OCI-LY7 (cell line): ENCODE measurements around the gene LRRC4B. TPM values are rescaled to one million over a fixed set of nuclear protein-coding genes. Genes with fewer than 3 reads are reported as not detected.

Experiments
- BruUV-seq: library from RNA; stranded (reverse); fragments of 400-500 nt; replicated peaks from 2 replicates; lab custom pipeline; 2021; lab: Mats Ljungman, UMichigan
- CTCF ChIA-PET: fragments of 300-600 bp; sonication (Branson Sonifier 250); formaldehyde crosslinking; loops from one replicate; lab custom pipeline; 2022; ENCODE audit warnings: antibody characterized with exemption; ENCODE audit not compliant: unreplicated experiment; lab: Charles Lee
- POLR2A ChIA-PET: fragments of 300-600 bp; sonication (Branson Sonifier 250); formaldehyde crosslinking; loops from one replicate; lab custom pipeline; 2022; ENCODE audit warnings: antibody characterized with exemption; lab: Charles Lee
- DNase-seq: peaks from one replicate; pipeline ENCODE4 v3.0.0-alpha.2; 2015; ENCODE audit warnings: low spot score
- H2AFZ ChIP-seq: fragments of 200-600 bp; sonication (generic), shearing (Covaris generic); 2 replicates; pipeline ENCODE4 v1.6.1; 2014; ENCODE audit warnings: mild to moderate bottlenecking, antibody characterized with exemption, low read length, moderate library complexity
- H3K27ac ChIP-seq: fragments of 200-600 bp; sonication (generic); 2 replicates; pipeline ENCODE4 v1.5.1; 2014; ENCODE audit warnings: mixed run types, low read depth, mild to moderate bottlenecking, moderate library complexity, low read length, inconsistent platforms; ENCODE audit not compliant: poor library complexity, severe bottlenecking
- H3K36me3 ChIP-seq: fragments of 200-600 bp; sonication (generic); 2 replicates; pipeline ENCODE4 v1.6.1; 2014; ENCODE audit warnings: mild to moderate bottlenecking, antibody characterized with exemption, low read length, moderate library complexity, mixed read lengths; ENCODE audit not compliant: insufficient read depth
- H3K4me1 ChIP-seq: fragments of 200-600 bp; sonication (generic); 2 replicates; pipeline ENCODE4 v1.5.1; 2014; ENCODE audit warnings: mild to moderate bottlenecking, low read length; ENCODE audit not compliant: insufficient read depth, poor library complexity, severe bottlenecking
- H3K4me2 ChIP-seq: fragments of 200-600 bp; sonication (generic); 2 replicates; pipeline ENCODE4 v1.6.1; 2014; ENCODE audit warnings: mild to moderate bottlenecking, low read length
- H3K4me3 ChIP-seq: fragments of 200-600 bp; sonication (generic); 2 replicates; pipeline ENCODE4 v1.5.1; 2014; ENCODE audit warnings: mild to moderate bottlenecking, low read depth, low read length; ENCODE audit not compliant: poor library complexity, severe bottlenecking
- H3K79me2 ChIP-seq: fragments of 200-600 bp; sonication (generic); 2 replicates; pipeline ENCODE4 v1.6.1; 2016; ENCODE audit warnings: low read depth, mild to moderate bottlenecking, low read length, moderate library complexity, mixed read lengths; ENCODE audit not compliant: insufficient read depth
- H3K9me2 ChIP-seq: fragments of 200-600 bp; sonication (generic); 2 replicates; pipeline ENCODE4 v1.6.1; 2016; ENCODE audit warnings: mild to moderate bottlenecking, low read length, mixed read lengths; ENCODE audit not compliant: insufficient read depth
- H3K9me3 ChIP-seq: fragments of 200-600 bp; sonication (generic); 2 replicates; pipeline ENCODE4 v1.6.1; 2014; ENCODE audit warnings: mild to moderate bottlenecking, mixed run types, low read length, mixed read lengths
- H4K20me1 ChIP-seq: fragments of 200-600 bp; sonication (generic); 2 replicates; pipeline ENCODE4 v1.6.1; 2014; ENCODE audit warnings: mild to moderate bottlenecking, antibody characterized with exemption, low read length, moderate library complexity, mixed read lengths; ENCODE audit not compliant: insufficient read depth
- EZH2phosphoT487 ChIP-seq: fragments of 200-600 bp; sonication (generic); IDR thresholded peaks from 2 replicates; pipeline ENCODE4 v1.6.1; 2018; ENCODE audit warnings: low read depth, borderline replicate concordance, mild to moderate bottlenecking, mixed run types, antibody characterized with exemption, low read length, moderate library complexity, mixed read lengths
- intact Hi-C: fragments of 100-400 bp; cut with micrococcal nuclease; formaldehyde crosslinking; loops from one replicate; pipeline ENCODE4 v1.10.0; 2022; ENCODE audit not compliant: unreplicated experiment
- total RNA-seq, 2 experiments: library from RNA; depleted of rRNA in 1 of 2; stranded (reverse); fragments of >200 nt in 1 of 2; shearing (Covaris generic) in 1 of 2; gene quantifications; 2 replicates each; pipeline ENCODE4 v1.2.3, GENCODE V29; 2014 to 2022
- TF ChIP-seq, protein P1 (sequence below): fragments of 200-600 bp; sonication (generic); conservative IDR thresholded peaks from 2 replicates; pipeline ENCODE4 v1.5.1; 2014; ENCODE audit warnings: mild to moderate bottlenecking, antibody characterized with exemption, low read length, moderate library complexity, mixed read lengths

The LRRC4B gene
- total RNA-seq, 2 experiments from 2014 or later = 0.29 TPM; not detected in 1

DNA sequence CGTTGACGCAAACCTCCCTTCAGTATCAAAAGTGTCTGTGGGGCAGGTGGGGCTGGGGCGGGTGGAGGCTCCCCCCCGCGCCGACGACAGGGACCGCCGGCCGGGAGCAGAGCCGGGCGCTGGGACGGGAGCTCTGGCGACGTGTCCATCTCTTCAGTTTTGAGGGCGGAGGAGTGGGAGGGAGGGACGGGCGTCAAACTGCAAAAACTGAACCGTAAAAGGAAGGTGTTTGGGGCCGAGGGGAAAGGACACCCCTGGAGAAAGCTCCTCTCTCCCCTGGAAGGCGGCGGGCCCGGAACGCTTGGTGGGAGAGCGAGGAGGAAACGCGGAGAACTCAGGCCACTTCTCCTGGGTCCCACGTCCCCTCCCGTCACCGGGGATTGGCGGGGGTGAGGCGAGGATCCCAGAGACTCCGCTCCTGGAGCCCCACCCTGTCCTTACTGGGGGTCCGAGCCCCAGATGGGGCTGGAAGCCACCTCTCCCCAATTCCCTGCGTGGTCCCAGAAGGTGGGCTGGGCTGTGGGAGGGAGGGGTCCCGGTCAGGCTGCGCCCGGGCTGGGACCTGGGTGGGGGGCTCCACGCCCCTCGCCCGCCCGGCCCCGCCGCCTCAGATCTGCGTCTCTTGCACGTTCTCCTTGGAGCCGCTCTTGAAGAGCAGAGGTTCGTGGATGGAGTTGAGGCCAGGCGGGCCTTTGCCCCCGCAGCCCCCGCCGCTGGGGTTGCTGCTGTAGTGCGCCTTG lies 51.1 kb downstream of the LRRC4B start:
- H3K4me2 ChIP-seq = no peak overlapping the region
- intact Hi-C loops = no loop called here
- no peak overlapping the region for H2AFZ ChIP-seq
- H3K4me3 ChIP-seq = no peak overlapping the region
- BruUV-seq = no TSS peak
- H3K27ac ChIP-seq = no peak overlapping the region
- H3K9me3 ChIP-seq = no peaks in the 10 kb centered on the region
- ChIA-PET POLR2A (no interaction called here), CTCF (no interaction called here)
- no peaks in the 10 kb centered on the region for H3K4me1 ChIP-seq
- no peaks in the 10 kb centered on the region for H3K9me2 ChIP-seq
- H4K20me1 ChIP-seq = no peaks in the 10 kb centered on the region
- no peak for TF ChIP-seq EZH2phosphoT487
- TF ChIP-seq, protein P1, sequence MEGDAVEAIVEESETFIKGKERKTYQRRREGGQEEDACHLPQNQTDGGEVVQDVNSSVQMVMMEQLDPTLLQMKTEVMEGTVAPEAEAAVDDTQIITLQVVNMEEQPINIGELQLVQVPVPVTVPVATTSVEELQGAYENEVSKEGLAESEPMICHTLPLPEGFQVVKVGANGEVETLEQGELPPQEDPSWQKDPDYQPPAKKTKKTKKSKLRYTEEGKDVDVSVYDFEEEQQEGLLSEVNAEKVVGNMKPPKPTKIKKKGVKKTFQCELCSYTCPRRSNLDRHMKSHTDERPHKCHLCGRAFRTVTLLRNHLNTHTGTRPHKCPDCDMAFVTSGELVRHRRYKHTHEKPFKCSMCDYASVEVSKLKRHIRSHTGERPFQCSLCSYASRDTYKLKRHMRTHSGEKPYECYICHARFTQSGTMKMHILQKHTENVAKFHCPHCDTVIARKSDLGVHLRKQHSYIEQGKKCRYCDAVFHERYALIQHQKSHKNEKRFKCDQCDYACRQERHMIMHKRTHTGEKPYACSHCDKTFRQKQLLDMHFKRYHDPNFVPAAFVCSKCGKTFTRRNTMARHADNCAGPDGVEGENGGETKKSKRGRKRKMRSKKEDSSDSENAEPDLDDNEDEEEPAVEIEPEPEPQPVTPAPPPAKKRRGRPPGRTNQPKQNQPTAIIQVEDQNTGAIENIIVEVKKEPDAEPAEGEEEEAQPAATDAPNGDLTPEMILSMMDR = no peak
- no peaks in the 10 kb centered on the region for H3K79me2 ChIP-seq
- H3K36me3 ChIP-seq = no peaks in the 10 kb centered on the region
- no peak for DNase-seq

DNA sequence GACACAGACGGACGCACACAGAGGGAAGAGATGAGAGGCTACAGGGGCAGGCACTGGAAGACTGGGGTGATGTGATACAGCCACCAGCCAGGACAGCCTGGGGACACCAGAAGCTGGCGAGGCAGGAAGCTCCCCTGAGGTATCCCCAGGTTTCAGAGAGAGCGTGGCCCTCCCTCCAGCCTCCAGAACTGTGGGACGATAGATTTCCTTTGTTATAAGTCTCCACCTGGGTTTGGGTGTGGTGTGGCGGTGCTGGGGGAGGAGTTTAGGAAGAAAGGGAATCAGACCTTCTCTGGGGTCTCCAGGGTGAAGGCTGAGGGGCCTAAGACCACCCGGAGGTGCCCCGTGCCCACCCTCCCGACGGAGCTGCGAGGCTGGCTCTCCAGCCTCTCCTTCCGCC lies 51.8 kb downstream of the LRRC4B start:
- no peaks in the 10 kb centered on the region for H3K9me3 ChIP-seq
- CTCF ChIA-PET = no interaction called here
- intact Hi-C loops = no loop called here
- H3K4me3 ChIP-seq = no peak overlapping the region
- H3K27ac ChIP-seq = no peak overlapping the region
- no peak overlapping the region for H3K4me2 ChIP-seq
- DNase-seq = no peak
- BruUV-seq = no TSS peak
- no peaks in the 10 kb centered on the region for H3K79me2 ChIP-seq
- H2AFZ ChIP-seq = no peak overlapping the region
- no peaks in the 10 kb centered on the region for H3K36me3 ChIP-seq
- no peaks in the 10 kb centered on the region for H3K9me2 ChIP-seq
- no peak for TF ChIP-seq EZH2phosphoT487
- TF ChIP-seq, protein P1 = no peak
- peaks cover 5% of the 10 kb centered on the region for H3K4me1 ChIP-seq
- no peaks in the 10 kb centered on the region for H4K20me1 ChIP-seq
- POLR2A ChIA-PET = no interaction called here

DNA sequence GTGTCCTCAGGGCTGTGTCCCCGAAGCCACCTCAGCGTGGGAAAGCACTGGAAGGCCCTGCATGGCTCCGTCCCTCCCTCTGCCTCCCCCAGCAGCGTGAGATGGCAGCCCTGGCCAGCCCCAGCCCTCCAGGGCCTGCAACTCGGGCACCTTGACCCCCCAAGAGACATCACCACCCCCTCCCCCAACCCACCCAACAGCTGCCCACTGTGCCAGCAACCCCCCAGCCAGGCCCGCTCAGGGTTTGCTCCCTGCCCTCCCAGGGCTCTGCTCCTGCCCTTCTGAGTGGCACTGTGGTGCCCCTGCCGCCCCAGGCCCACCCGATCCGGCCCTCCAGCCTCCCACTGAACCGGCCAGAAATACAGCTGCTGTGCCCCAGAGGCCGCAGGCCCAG lies 53.1 kb downstream of the LRRC4B start:
- H3K4me1 ChIP-seq = peaks cover 10% of the 10 kb centered on the region
- DNase-seq = no peak
- no peak overlapping the region for H2AFZ ChIP-seq
- H3K9me2 ChIP-seq = no peaks in the 10 kb centered on the region
- H3K27ac ChIP-seq = no peak overlapping the region
- no peak overlapping the region for H3K4me2 ChIP-seq
- H3K9me3 ChIP-seq = no peaks in the 10 kb centered on the region
- CTCF ChIA-PET = no interaction called here
- TF ChIP-seq, protein P1 = no peak
- TF ChIP-seq EZH2phosphoT487 = no peak
- POLR2A ChIA-PET = interaction anchor here (0.8 kb wide), 1 partner anchor 315 kb away, joined by 3 read pairs; no protein-coding TSS in a partner anchor
- no peaks in the 10 kb centered on the region for H3K36me3 ChIP-seq
- H3K4me3 ChIP-seq = no peak overlapping the region
- intact Hi-C loops = no loop called here
- BruUV-seq = no TSS peak
- H4K20me1 ChIP-seq = no peaks in the 10 kb centered on the region
- H3K79me2 ChIP-seq = no peaks in the 10 kb centered on the region
